A673 (cell line): Measurements from ENCODE around the gene PRSS3. TPM values are rescaled to one million over a fixed set of nuclear protein-coding genes. Genes with fewer than 3 reads are reported as not detected.
A peak's percentile ranks its signal among the peaks of the same experiment; 100 is the strongest.

ENCODE experiments used
- BruUV-seq: library from RNA; stranded (reverse); fragments of 400-500 nt; replicated peaks from 2 replicates; lab custom pipeline; 2021; lab: Mats Ljungman, UMichigan
- CTCF ChIA-PET: fragments of 300-600 bp; sonication (Branson Sonifier 250); formaldehyde crosslinking; loops from one replicate; lab custom pipeline; 2022; ENCODE audit warnings: antibody characterized with exemption; lab: Charles Lee
- POLR2A ChIA-PET: fragments of 300-600 bp; sonication (Branson Sonifier 250); formaldehyde crosslinking; loops from one replicate; lab custom pipeline; 2022; ENCODE audit warnings: antibody characterized with exemption; ENCODE audit not compliant: low non-redundant PET; lab: Charles Lee
- DNase-seq: peaks from one replicate; pipeline ENCODE4 v3.0.0-alpha.2; 2015; ENCODE audit warnings: low spot score
- H3K27ac ChIP-seq: fragments of 200-600 bp; sonication (generic); 2 replicates; pipeline ENCODE4 v1.5.1; 2016; ENCODE audit warnings: mixed run types, low read depth, mild to moderate bottlenecking, mixed read lengths, antibody characterized with exemption, low read length; ENCODE audit not compliant: poor library complexity, severe bottlenecking
- H3K27me3 ChIP-seq: fragments of 200-600 bp; sonication (generic); replicated peaks from 2 replicates; pipeline ENCODE4 v1.6.1; 2017; ENCODE audit warnings: mixed run types, low read depth, mild to moderate bottlenecking, mixed read lengths, antibody characterized with exemption, low read length; ENCODE audit not compliant: insufficient read depth, poor library complexity
- H3K36me3 ChIP-seq: fragments of 200-600 bp; sonication (generic); 2 replicates; pipeline ENCODE4 v1.6.1; 2016; ENCODE audit warnings: mixed run types, mild to moderate bottlenecking, mixed read lengths, antibody characterized with exemption, low read length; ENCODE audit not compliant: insufficient read depth, poor library complexity, severe bottlenecking
- H3K4me1 ChIP-seq: fragments of 200-600 bp; sonication (generic); 2 replicates; pipeline ENCODE4 v1.6.1; 2017; ENCODE audit warnings: mixed run types, mild to moderate bottlenecking, mixed read lengths, antibody characterized with exemption, low read length; ENCODE audit not compliant: insufficient read depth, poor library complexity, severe bottlenecking
- H3K4me3 ChIP-seq: fragments of 200-600 bp; sonication (generic); 2 replicates; pipeline ENCODE4 v1.5.1; 2016; ENCODE audit warnings: low read depth, mixed run types, mild to moderate bottlenecking, mixed read lengths, low read length; ENCODE audit not compliant: poor library complexity, severe bottlenecking
- H3K9me3 ChIP-seq: fragments of 200-600 bp; sonication (generic); 2 replicates; pipeline ENCODE4 v1.6.1; 2016; ENCODE audit warnings: mixed run types, low read depth, mild to moderate bottlenecking, mixed read lengths, antibody characterized with exemption, low read length; ENCODE audit not compliant: poor library complexity, severe bottlenecking
- EZH2 ChIP-seq: fragments of 200-600 bp; sonication (generic); IDR thresholded peaks from 2 replicates; pipeline ENCODE4 v1.6.1; 2017; ENCODE audit warnings: borderline replicate concordance, low read depth, mild to moderate bottlenecking, mixed read lengths, antibody characterized with exemption, low read length; ENCODE audit not compliant: poor library complexity, severe bottlenecking
- intact Hi-C: fragments of 100-400 bp; cut with micrococcal nuclease; formaldehyde crosslinking; loops from one replicate; pipeline ENCODE4 v1.10.0; 2022; ENCODE audit not compliant: unreplicated experiment
- total RNA-seq: library from RNA; stranded (reverse); gene quantifications from 2 replicates; pipeline ENCODE4 v1.2.3, GENCODE V29; 2021
- TF ChIP-seq, protein P1 (sequence below): fragments of 300-800, 200-600 bp; sonication (generic); conservative IDR thresholded peaks from 2 replicates; pipeline ENCODE4 v1.5.1; 2017; ENCODE audit warnings: low read depth, mild to moderate bottlenecking, antibody characterized with exemption, low read length, moderate library complexity, mixed read lengths

The PRSS3 gene
- total RNA-seq, 1 experiment from 2014 or later, result not detected

DNA sequence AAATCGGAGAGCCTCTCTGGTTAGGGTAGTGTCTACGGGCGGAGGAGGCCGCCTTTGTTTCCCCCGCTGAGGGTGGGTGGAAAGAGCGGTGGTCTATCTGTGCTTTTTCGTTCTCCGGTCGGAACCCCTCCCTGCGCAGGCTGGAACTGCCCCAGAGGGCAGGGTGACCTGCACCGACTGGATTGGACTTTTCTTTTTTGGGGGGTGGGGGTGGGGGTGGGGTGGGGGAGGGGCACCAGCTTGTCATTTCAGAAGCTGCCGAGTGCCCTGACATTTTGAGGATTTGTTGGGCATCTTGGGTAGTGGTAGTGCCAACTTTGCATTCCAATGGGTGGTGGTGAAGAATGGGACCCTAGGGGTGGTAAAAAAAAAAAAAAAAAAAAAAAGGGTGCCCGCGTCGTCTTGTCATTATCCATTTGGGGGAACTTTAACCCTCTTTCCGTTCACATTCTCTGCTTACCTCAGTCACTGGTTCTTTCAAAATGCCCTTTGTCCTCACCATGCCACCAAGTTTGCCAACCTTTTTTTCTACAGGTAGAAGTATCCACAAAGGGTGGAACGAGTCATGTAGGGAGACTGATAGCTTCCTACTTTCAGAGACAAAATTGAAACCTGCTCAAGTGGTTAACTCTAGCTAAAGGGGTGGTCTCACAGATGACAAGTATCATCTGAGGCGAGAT lies 22.9 kb downstream of the PRSS3 start:
- H3K27ac ChIP-seq, result peak overlapping the region; percentile 98
- DNase-seq, result no peak
- no peaks in the 10 kb centered on the region for H3K9me3 ChIP-seq
- TF ChIP-seq, protein P1, sequence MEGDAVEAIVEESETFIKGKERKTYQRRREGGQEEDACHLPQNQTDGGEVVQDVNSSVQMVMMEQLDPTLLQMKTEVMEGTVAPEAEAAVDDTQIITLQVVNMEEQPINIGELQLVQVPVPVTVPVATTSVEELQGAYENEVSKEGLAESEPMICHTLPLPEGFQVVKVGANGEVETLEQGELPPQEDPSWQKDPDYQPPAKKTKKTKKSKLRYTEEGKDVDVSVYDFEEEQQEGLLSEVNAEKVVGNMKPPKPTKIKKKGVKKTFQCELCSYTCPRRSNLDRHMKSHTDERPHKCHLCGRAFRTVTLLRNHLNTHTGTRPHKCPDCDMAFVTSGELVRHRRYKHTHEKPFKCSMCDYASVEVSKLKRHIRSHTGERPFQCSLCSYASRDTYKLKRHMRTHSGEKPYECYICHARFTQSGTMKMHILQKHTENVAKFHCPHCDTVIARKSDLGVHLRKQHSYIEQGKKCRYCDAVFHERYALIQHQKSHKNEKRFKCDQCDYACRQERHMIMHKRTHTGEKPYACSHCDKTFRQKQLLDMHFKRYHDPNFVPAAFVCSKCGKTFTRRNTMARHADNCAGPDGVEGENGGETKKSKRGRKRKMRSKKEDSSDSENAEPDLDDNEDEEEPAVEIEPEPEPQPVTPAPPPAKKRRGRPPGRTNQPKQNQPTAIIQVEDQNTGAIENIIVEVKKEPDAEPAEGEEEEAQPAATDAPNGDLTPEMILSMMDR, result no peak
- TF ChIP-seq EZH2, result no peak
- peak overlapping the region; percentile 87 for H3K4me3 ChIP-seq
- peaks cover 33% of the 10 kb centered on the region for H3K4me1 ChIP-seq
- no peaks in the 10 kb centered on the region for H3K27me3 ChIP-seq
- CTCF ChIA-PET, result no interaction called here
- POLR2A ChIA-PET, result no interaction called here
- H3K36me3 ChIP-seq, result no peaks in the 10 kb centered on the region
- intact Hi-C loops, result no loop called here
- BruUV-seq, result TSS peak; percentile 49

- Histone ChIP-seq H3K4me3 (peak overlapping the region; percentile 87), H3K27me3 (no peaks in the 10 kb centered on the region), H3K4me1 (peaks cover 30% of the 10 kb centered on the region), H3K9me3 (no peaks in the 10 kb centered on the region), H3K36me3 (no peaks in the 10 kb centered on the region), H3K27ac (peak overlapping the region; percentile 41)
- no TSS peak for BruUV-seq
- TF ChIP-seq EZH2, result no peak
- TF ChIP-seq, protein P1, result no peak
- intact Hi-C loops, result no loop called here
- DNase-seq, result no peak
- CTCF ChIA-PET, result no interaction called here
- POLR2A ChIA-PET, result no interaction called here
Observed at GRCh38 chr9:33818847-33819500, 23.6 kb downstream of the PRSS3 start.

- TF ChIP-seq, protein P1, result no peak
- TF ChIP-seq EZH2, result no peak
- peaks cover 26% of the 10 kb centered on the region for H3K4me1 ChIP-seq
- DNase-seq, result no peak
- H3K4me3 ChIP-seq, result no peak overlapping the region
- intact Hi-C loops, result no loop called here
- POLR2A ChIA-PET, result no interaction called here
- CTCF ChIA-PET, result no interaction called here
- H3K9me3 ChIP-seq, result no peaks in the 10 kb centered on the region
- H3K27ac ChIP-seq, result no peak overlapping the region
- no peaks in the 10 kb centered on the region for H3K27me3 ChIP-seq
- no peaks in the 10 kb centered on the region for H3K36me3 ChIP-seq
- no TSS peak for BruUV-seq
Observed at GRCh38 chr9:33820231-33820745, 24.9 kb downstream of the PRSS3 start.
